Lung (tissue), 12 donors: ENCODE results near the gene RINL. TPM values are rescaled to one million over a fixed set of nuclear protein-coding genes. Genes with fewer than 3 reads are reported as not detected.

ENCODE experiments used
- ATAC-seq: fragments of 200-7000 bp; cut with Tn5 transposase; one replicate; pipeline ENCODE4 v1.9.1; 2020; ENCODE audit warnings: moderate number of reproducible peaks; ENCODE audit not compliant: insufficient read depth, low FRiP score
- DNase-seq, 3 donors: peaks; one replicate each; pipeline ENCODE4 v3.0.0-alpha.2; 2013 to 2017
- H3K27ac ChIP-seq, 2 donors: one replicate each; pipeline ENCODE4 v1.5.1; 2013; ENCODE audit warnings: mild to moderate bottlenecking in 2 of 2, moderate library complexity in 2 of 2, control low read depth in 1 of 2, inconsistent platforms in 1 of 2, low read depth in 1 of 2, low read length in 1 of 2
- H3K27me3 ChIP-seq, 3 donors: one replicate each; pipeline ENCODE4 v1.5.1; 2013; ENCODE audit warnings: low read length in 2 of 3; ENCODE audit not compliant: control insufficient read depth in 3 of 3, insufficient read depth in 3 of 3
- H3K36me3 ChIP-seq, 4 donors: one replicate each; pipeline ENCODE4 v1.5.1; 2013; ENCODE audit warnings: low read length in 4 of 4, mild to moderate bottlenecking in 1 of 4, moderate library complexity in 1 of 4; ENCODE audit not compliant: control insufficient read depth in 4 of 4, insufficient read depth in 4 of 4
- H3K4me1 ChIP-seq, 5 donors: one replicate each; pipeline ENCODE4 v1.5.1; 2013; ENCODE audit warnings: low read length in 5 of 5, mild to moderate bottlenecking in 2 of 5, moderate library complexity in 1 of 5; ENCODE audit not compliant: control insufficient read depth in 5 of 5, insufficient read depth in 5 of 5
- H3K4me3 ChIP-seq: one replicate; pipeline ENCODE4 v1.5.1; 2013; ENCODE audit warnings: mild to moderate bottlenecking, control low read depth, moderate library complexity
- H3K9ac ChIP-seq, 2 donors: one replicate each; pipeline ENCODE4 v1.5.1; 2013; ENCODE audit warnings: low read length in 2 of 2, control low read depth in 1 of 2; ENCODE audit not compliant: insufficient read depth in 1 of 2
- H3K9me3 ChIP-seq, 4 donors: one replicate each; pipeline ENCODE4 v1.5.1; 2013; ENCODE audit warnings: low read length in 3 of 4, mild to moderate bottlenecking in 1 of 4, moderate library complexity in 1 of 4; ENCODE audit not compliant: control insufficient read depth in 4 of 4, insufficient read depth in 3 of 4
- WGBS, 2 donors: extraction: QIAGEN DNeasy Blood & Tissue Kit; methylation state at CpG; one replicate each; pipeline ENCODE4 v1.1.7; 2013; 5-methylcytosine and 5-hydroxymethylcytosine counted together
- polyA plus RNA-seq, 2 donors: library from polyadenylated mRNA; stranded (reverse); fragments of 200-250 nt; gene quantifications; one replicate each; pipeline ENCODE4 v1.2.1, GENCODE V29; 2013
- total RNA-seq, 2 donors: library from RNA; depleted of rRNA in 1 of 2; stranded (reverse); fragments of >200 nt in 1 of 2; gene quantifications; one replicate each; pipeline ENCODE4 v1.2.1, GENCODE V29; 2014 to 2021
- TF ChIP-seq, protein P1 (sequence below): IDR thresholded peaks from 2 replicates; pipeline ENCODE4 v1.5.1; 2012; ENCODE audit warnings: mild to moderate bottlenecking; ENCODE audit errors: control extremely low read depth, extremely low read depth
- donor health status: control.
- donor health status: control.
- donor health status: Bipolar disorder and iron deficiency.
- donor health status: healthy.
- donor health status: DM: yes; HTN: yes; CAD: no.

The RINL gene
- total and polyA plus RNA-seq, 4 donors: 7.0 to 24.0 (median 15.4) TPM

DNA sequence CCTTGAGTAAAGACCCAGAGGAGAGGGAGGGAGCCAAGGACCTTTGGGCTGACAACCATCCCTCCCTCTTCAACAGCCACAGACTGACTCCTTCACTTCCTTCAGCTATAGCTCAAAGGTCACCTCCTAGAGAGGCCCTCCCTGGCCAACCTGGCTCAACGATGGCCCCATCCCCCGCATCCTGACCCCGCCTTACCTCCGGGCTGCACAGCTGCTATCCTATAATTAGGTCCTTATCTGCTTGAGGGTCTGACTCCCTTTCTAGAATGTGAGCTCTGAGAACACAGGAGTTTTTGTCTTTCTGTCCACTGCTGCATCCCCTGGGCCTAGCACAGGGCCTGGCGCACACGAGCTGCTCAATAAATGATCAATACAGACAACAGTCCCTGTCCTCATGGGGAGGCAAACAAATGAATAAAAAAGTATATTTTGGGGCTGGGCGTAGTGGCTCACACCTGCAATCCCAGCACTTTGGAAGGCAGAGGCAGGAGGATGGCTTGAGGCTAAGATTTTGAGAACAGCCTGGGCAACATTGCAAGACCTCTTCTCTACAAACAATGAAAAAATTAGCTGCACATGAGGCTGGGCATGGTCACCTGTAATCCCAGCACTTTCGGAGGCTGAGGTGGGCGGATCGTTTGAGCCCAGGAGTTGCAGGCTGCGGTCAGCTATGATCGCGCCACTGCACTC is 58.7 kb downstream of the RINL start:
- Histone ChIP-seq H3K36me3 (peaks cover 4 to 44% (median 32%) of the 10 kb centered on the region in 4 donors), H3K4me3 (no peak overlapping the region), H3K27ac (no peak overlapping the region), H3K27me3 (no peaks in the 10 kb centered on the region), H3K4me1 (peaks cover 0 to 3% (median 0%) of the 10 kb centered on the region in 5 donors), H3K9me3 (peaks cover 0 to 2% (median 0%) of the 10 kb centered on the region in 4 donors), H3K9ac (no peak overlapping the region)
- TF ChIP-seq, protein P1, sequence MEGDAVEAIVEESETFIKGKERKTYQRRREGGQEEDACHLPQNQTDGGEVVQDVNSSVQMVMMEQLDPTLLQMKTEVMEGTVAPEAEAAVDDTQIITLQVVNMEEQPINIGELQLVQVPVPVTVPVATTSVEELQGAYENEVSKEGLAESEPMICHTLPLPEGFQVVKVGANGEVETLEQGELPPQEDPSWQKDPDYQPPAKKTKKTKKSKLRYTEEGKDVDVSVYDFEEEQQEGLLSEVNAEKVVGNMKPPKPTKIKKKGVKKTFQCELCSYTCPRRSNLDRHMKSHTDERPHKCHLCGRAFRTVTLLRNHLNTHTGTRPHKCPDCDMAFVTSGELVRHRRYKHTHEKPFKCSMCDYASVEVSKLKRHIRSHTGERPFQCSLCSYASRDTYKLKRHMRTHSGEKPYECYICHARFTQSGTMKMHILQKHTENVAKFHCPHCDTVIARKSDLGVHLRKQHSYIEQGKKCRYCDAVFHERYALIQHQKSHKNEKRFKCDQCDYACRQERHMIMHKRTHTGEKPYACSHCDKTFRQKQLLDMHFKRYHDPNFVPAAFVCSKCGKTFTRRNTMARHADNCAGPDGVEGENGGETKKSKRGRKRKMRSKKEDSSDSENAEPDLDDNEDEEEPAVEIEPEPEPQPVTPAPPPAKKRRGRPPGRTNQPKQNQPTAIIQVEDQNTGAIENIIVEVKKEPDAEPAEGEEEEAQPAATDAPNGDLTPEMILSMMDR: no peak
- ATAC-seq (no peak), DNase-seq (no peak)
- 91% methylated on average over 13 of the region's 13 CpGs for WGBS, 2 donors

Other genes starting within 250 kb of the RINL start
- gene ACTN4, start 230.6 kb downstream of the RINL start, total RNA-seq: 100 to 1,000 TPM; 339 to 552 TPM
- 100 to 1,000 TPM; 229 to 394 TPM for gene ACTN4, start 230.6 kb downstream of the RINL start, polyA plus RNA-seq
- 1 to 10 TPM; 2.0 to 7.1 TPM for gene CAPN12, start 133.8 kb downstream of the RINL start, total RNA-seq
- gene CAPN12, start 133.8 kb downstream of the RINL start, polyA plus RNA-seq: 10 to 100 TPM in 1 of 2 donors, 1 to 10 TPM in 1; 4.9 to 17.8 TPM
- 1 to 10 TPM in 1 of 2 donors, not detected in 1; 2.4 TPM for gene LGALS7, start 104.8 kb downstream of the RINL start, total RNA-seq
- 1 to 10 TPM; 4.9 to 5.0 TPM for gene LGALS7, start 104.8 kb downstream of the RINL start, polyA plus RNA-seq
- 1 to 10 TPM in 1 of 2 donors, not detected in 1; 2.3 TPM for gene LGALS7B, start 89.1 kb downstream of the RINL start, total RNA-seq
- gene LGALS7B, start 89.1 kb downstream of the RINL start, polyA plus RNA-seq: 10 to 100 TPM; 12.2 to 16.3 TPM
- 1 to 10 TPM; 1.7 to 3.5 TPM for gene LGALS4, start 65.3 kb downstream of the RINL start, total RNA-seq
- gene LGALS4, start 65.3 kb downstream of the RINL start, polyA plus RNA-seq: 1 to 10 TPM in 1 of 2 donors, under 1 TPM in 1; 0.39 to 4.1 TPM
- 100 to 1,000 TPM in 1 of 2 donors, 10 to 100 TPM in 1; 57.3 to 205 TPM for gene ECH1, start 46.5 kb downstream of the RINL start, total RNA-seq
- gene ECH1, start 46.5 kb downstream of the RINL start, polyA plus RNA-seq: 100 to 1,000 TPM; 202 to 274 TPM
- 100 to 1,000 TPM; 233 to 298 TPM for gene HNRNPL, start 28.3 kb downstream of the RINL start, total RNA-seq
- 100 to 1,000 TPM; 169 to 185 TPM for gene HNRNPL, start 28.3 kb downstream of the RINL start, polyA plus RNA-seq
- 10 to 100 TPM; 50.4 to 54.8 TPM for gene SIRT2, start 21.3 kb upstream of the RINL start, total RNA-seq
- 10 to 100 TPM; 35.5 to 46.7 TPM for gene SIRT2, start 21.3 kb upstream of the RINL start, polyA plus RNA-seq
- gene NFKBIB, start 21.7 kb upstream of the RINL start, total RNA-seq: 10 to 100 TPM; 12.8 to 37.3 TPM
- 10 to 100 TPM; 60.2 to 60.8 TPM for gene NFKBIB, start 21.7 kb upstream of the RINL start, polyA plus RNA-seq
- under 1 TPM in 1 of 2 donors, not detected in 1; 0.46 TPM for gene CCER2, start 33.9 kb upstream of the RINL start, total RNA-seq
- gene CCER2, start 33.9 kb upstream of the RINL start, polyA plus RNA-seq: 1 to 10 TPM in 1 of 2 donors, under 1 TPM in 1; 0.19 to 1.2 TPM
- gene SARS2, start 52.5 kb upstream of the RINL start, total RNA-seq: 10 to 100 TPM; 14.3 to 31.1 TPM
- gene SARS2, start 52.5 kb upstream of the RINL start, polyA plus RNA-seq: 10 to 100 TPM; 17.6 to 34.6 TPM
- gene MRPS12, start 52.7 kb upstream of the RINL start, total RNA-seq: 10 to 100 TPM; 10.7 to 45.6 TPM
- 10 to 100 TPM; 28.1 to 63.5 TPM for gene MRPS12, start 52.7 kb upstream of the RINL start, polyA plus RNA-seq
- 10 to 100 TPM; 10.4 to 18.8 TPM for gene FBXO17, start 97.5 kb upstream of the RINL start, total RNA-seq
- 1 to 10 TPM; 5.1 to 7.5 TPM for gene FBXO17, start 97.5 kb upstream of the RINL start, polyA plus RNA-seq
- gene FBXO27, start 154.3 kb upstream of the RINL start, total RNA-seq: 10 to 100 TPM in 1 of 2 donors, 1 to 10 TPM in 1; 2.8 to 18.0 TPM
- gene FBXO27, start 154.3 kb upstream of the RINL start, polyA plus RNA-seq: 1 to 10 TPM; 2.9 to 8.3 TPM
- not detected for gene ACP7, start 206.1 kb upstream of the RINL start, total RNA-seq
- gene ACP7, start 206.1 kb upstream of the RINL start, polyA plus RNA-seq: under 1 TPM in 1 of 2 donors, not detected in 1; 0.03 TPM
- gene PAK4, start 247.5 kb upstream of the RINL start, total RNA-seq: 10 to 100 TPM; 23.2 to 60.8 TPM
- 10 to 100 TPM; 34.8 to 38.5 TPM for gene PAK4, start 247.5 kb upstream of the RINL start, polyA plus RNA-seq